CD14-positive monocyte (primary cell): Measurements from ENCODE around the gene TMEM86A. TPM values are rescaled to one million over a fixed set of nuclear protein-coding genes. Genes with fewer than 3 reads are reported as not detected.

Experiments
- DNase-seq, 3 donors: peaks; one replicate each; pipeline ENCODE4 v3.0.0-alpha.2; 2011 to 2022
- H2AFZ ChIP-seq: 2 replicates; pipeline ENCODE4 v1.6.0; 2012; ENCODE audit warnings: mild to moderate bottlenecking, low read depth, low read length, inconsistent platforms; ENCODE audit not compliant: insufficient read depth, poor library complexity, severe bottlenecking
- H3K27ac ChIP-seq, 2 donors: 1 replicate in 1 of 2; 2 replicates in 1 of 2; pipeline ENCODE4 v1.5.1; 2012 to 2013; ENCODE audit warnings: low read length in 2 of 2, control low read depth in 1 of 2, inconsistent platforms in 1 of 2, low read depth in 1 of 2, mild to moderate bottlenecking in 1 of 2
- H3K27me3 ChIP-seq, 2 donors: one replicate each; pipeline versions ENCODE4 v1.6.0 to v1.6.1; 2011 to 2013; ENCODE audit warnings: low read length in 2 of 2; ENCODE audit not compliant: control insufficient read depth in 2 of 2, insufficient read depth in 2 of 2
- H3K36me3 ChIP-seq, 2 donors: replicated peaks in 1 of 2; 1 replicate in 1 of 2; 2 replicates in 1 of 2; pipeline versions ENCODE4 v1.5.1 to v1.6.1; 2012 to 2013; ENCODE audit warnings: low read length in 2 of 2, control low read depth in 1 of 2, inconsistent platforms in 1 of 2, mild to moderate bottlenecking in 1 of 2; ENCODE audit not compliant: insufficient read depth in 2 of 2, control insufficient read depth in 1 of 2
- H3K4me1 ChIP-seq, 2 donors: 1 replicate in 1 of 2; 2 replicates in 1 of 2; pipeline versions ENCODE4 v1.5.1 to v1.6.1; 2012 to 2013; ENCODE audit warnings: low read length in 2 of 2, control low read depth in 1 of 2, inconsistent platforms in 1 of 2, mild to moderate bottlenecking in 1 of 2, moderate library complexity in 1 of 2; ENCODE audit not compliant: insufficient read depth in 2 of 2, control insufficient read depth in 1 of 2
- H3K4me2 ChIP-seq: replicated peaks from 2 replicates; pipeline ENCODE3; 2012; ENCODE audit warnings: low read length, moderate library complexity, mild to moderate bottlenecking; ENCODE audit not compliant: poor library complexity, severe bottlenecking; ENCODE audit errors: extremely low read depth
- H3K4me3 ChIP-seq, 3 experiments: fragments of 200-600 bp in 1 of 3; sonication (generic) in 1 of 3; replicated peaks in 1 of 3; 1 replicate in 2 of 3; 2 replicates in 1 of 3; pipeline ENCODE4 v1.5.1; 2011 to 2013; ENCODE audit warnings: low read length in 3 of 3, mild to moderate bottlenecking in 3 of 3, control low read depth in 2 of 3, low read depth in 2 of 3, inconsistent platforms in 1 of 3, moderate library complexity in 1 of 3
- H3K79me2 ChIP-seq: 2 replicates; pipeline ENCODE4 v1.6.0; 2012; ENCODE audit warnings: mild to moderate bottlenecking, control low read depth, inconsistent platforms, low read length, moderate library complexity; ENCODE audit not compliant: insufficient read depth
- H3K9ac ChIP-seq: 2 replicates; pipeline ENCODE4 v1.6.0; 2017; ENCODE audit warnings: low read length, mild to moderate bottlenecking; ENCODE audit not compliant: insufficient read depth, poor library complexity, severe bottlenecking
- H3K9me3 ChIP-seq, 2 donors: replicated peaks in 1 of 2; 1 replicate in 1 of 2; 2 replicates in 1 of 2; pipeline versions ENCODE4 v1.5.1 to v1.6.1; 2012 to 2013; ENCODE audit warnings: low read length in 2 of 2, control low read depth in 1 of 2; ENCODE audit not compliant: control insufficient read depth in 1 of 2, insufficient read depth in 1 of 2
- H4K20me1 ChIP-seq: 2 replicates; pipeline ENCODE4 v1.6.0; 2012; ENCODE audit warnings: mild to moderate bottlenecking, low read length, control low read depth, moderate library complexity; ENCODE audit not compliant: insufficient read depth
- H3K27ac Mint-ChIP-seq, 7 donors: one replicate each; pipeline ENCODE4 v1.8.0; 2020; ENCODE audit warnings: mild to moderate bottlenecking in 7 of 7, mixed read lengths in 7 of 7, moderate library complexity in 6 of 7, inconsistent platforms in 2 of 7
- H3K27me3 Mint-ChIP-seq, 3 donors: one replicate each; pipeline ENCODE4 v1.8.0; 2021 to 2022; ENCODE audit warnings: low read depth in 3 of 3, mild to moderate bottlenecking in 3 of 3, mixed read lengths in 3 of 3, moderate library complexity in 3 of 3, inconsistent platforms in 1 of 3
- H3K36me3 Mint-ChIP-seq, 2 donors: one replicate each; pipeline ENCODE4 v1.8.0; 2020; ENCODE audit warnings: mixed read lengths in 2 of 2, inconsistent platforms in 1 of 2, mild to moderate bottlenecking in 1 of 2
- H3K4me1 Mint-ChIP-seq: one replicate; pipeline ENCODE4 v1.8.0; 2020; ENCODE audit warnings: mild to moderate bottlenecking, mixed read lengths
- H3K4me3 Mint-ChIP-seq, 2 donors: one replicate each; pipeline ENCODE4 v1.8.0; 2020; ENCODE audit warnings: mild to moderate bottlenecking in 2 of 2, mixed read lengths in 2 of 2, moderate library complexity in 1 of 2
- H3K9me3 Mint-ChIP-seq, 7 donors: one replicate each; pipeline ENCODE4 v1.8.0; 2020 to 2022; ENCODE audit warnings: mixed read lengths in 7 of 7, mild to moderate bottlenecking in 6 of 7, moderate library complexity in 6 of 7, inconsistent platforms in 2 of 7
- CTCF ChIP-seq: fragments of 200-600 bp; IDR thresholded peaks from one replicate; pipeline ENCODE4 v1.8.0; 2022; ENCODE audit warnings: antibody characterized with exemption, mild to moderate bottlenecking
- WGBS: methylation state at CpG from one replicate; pipeline ENCODE4 v1.1.5; 2013; ENCODE audit warnings: missing lambda C conversion rate; ENCODE audit not compliant: insufficient coverage; 5-methylcytosine and 5-hydroxymethylcytosine counted together
- intact Hi-C, 2 donors: fragments of 100-400 bp; cut with micrococcal nuclease; formaldehyde crosslinking; loops; one replicate each; pipeline versions ENCODE4 v1.15.0 to v1.15.1; 2023
- polyA plus RNA-seq, 3 donors: library from polyadenylated mRNA; depleted of rRNA in 1 of 3; unstranded in 2 of 3; stranded (reverse) in 1 of 3; fragments of 300-500 nt in 2 of 3; fragments of >200 nt in 1 of 3; fragmentation: Illumina TruSeq in 2 of 3; gene quantifications; 1 replicate in 2 of 3; 2 replicates in 1 of 3; pipeline ENCODE4 v1.2.3, GENCODE V29; 2012 to 2021

The TMEM86A gene
- polyA plus RNA-seq, 3 donors, result 1.3 to 4.3 (median 3.5) TPM

GRCh38 chr11:18704045-18704645 is 5.6 kb downstream of the TMEM86A start:
- no peak overlapping the region for H3K4me2 ChIP-seq

GRCh38 chr11:18704698-18705097 is 6.1 kb downstream of the TMEM86A start:
- Mint-ChIP-seq H3K4me3 (no peak overlapping the region), H3K36me3 (peaks cover 16 to 25% of the 10 kb centered on the region in 2 donors), H3K27me3 (peaks cover 29 to 49% (median 37%) of the 10 kb centered on the region in 3 donors), H3K4me1 (peaks cover 36% of the 10 kb centered on the region), H3K9me3 (peaks cover 0 to 8% (median 0%) of the 10 kb centered on the region in 7 donors), H3K27ac (peak overlapping the region in 1 of 7 donors; percentile 14)
- H3K79me2 ChIP-seq, result no peaks in the 10 kb centered on the region
- H3K27me3 ChIP-seq, result peaks cover 21 to 31% of the 10 kb centered on the region in 2 donors
- H3K4me3 ChIP-seq, result no peak overlapping the region
- no peak overlapping the region for H3K27ac ChIP-seq
- peaks cover 29 to 30% of the 10 kb centered on the region in 2 donors for H3K4me1 ChIP-seq
- no peak overlapping the region for H3K9ac ChIP-seq
- no peaks in the 10 kb centered on the region for H3K36me3 ChIP-seq
- 80% methylated on average over 1 of the region's 1 CpG for WGBS
- DNase-seq, result no peak
- no peaks in the 10 kb centered on the region for H4K20me1 ChIP-seq
- no peaks in the 10 kb centered on the region for H3K9me3 ChIP-seq
- intact Hi-C loops, result no loop called here
- TF ChIP-seq CTCF, result no peak
- H3K4me2 ChIP-seq, result no peak overlapping the region
- no peak overlapping the region for H2AFZ ChIP-seq

More at GRCh38 chr11:18704045-18704645, 5.6 kb downstream of the TMEM86A start:
- no peak overlapping the region for H3K27ac ChIP-seq
- Mint-ChIP-seq H3K9me3 (peaks cover 0 to 8% (median 0%) of the 10 kb centered on the region in 7 donors), H3K4me3 (peak overlapping the region in 1 of 2 donors; percentile 50), H3K36me3 (peaks cover 16 to 25% of the 10 kb centered on the region in 2 donors), H3K27me3 (peaks cover 29 to 47% (median 33%) of the 10 kb centered on the region in 3 donors), H3K27ac (no peak overlapping the region), H3K4me1 (peaks cover 42% of the 10 kb centered on the region)
- WGBS, result 98% methylated on average over 5 of the region's 5 CpGs
- H3K27me3 ChIP-seq, result peaks cover 21 to 31% of the 10 kb centered on the region in 2 donors
- no peak overlapping the region for H3K9ac ChIP-seq
- H3K4me3 ChIP-seq, result no peak overlapping the region
- H2AFZ ChIP-seq, result no peak overlapping the region
- H3K79me2 ChIP-seq, result no peaks in the 10 kb centered on the region
- no peaks in the 10 kb centered on the region for H3K36me3 ChIP-seq
- peaks cover 34 to 35% of the 10 kb centered on the region in 2 donors for H3K4me1 ChIP-seq
- TF ChIP-seq CTCF, result no peak
- no peak for DNase-seq
- no peaks in the 10 kb centered on the region for H3K9me3 ChIP-seq
- intact Hi-C loops, result no loop called here
- H4K20me1 ChIP-seq, result no peaks in the 10 kb centered on the region
